Measurements from ENCODE around the gene C16orf46.
"Not testable (repeated sequence)": the region's sequence is repeated elsewhere in the genome, so short reads cannot be mapped to it uniquely, and the experiment has no call there.

The C16orf46 gene

GRCh38 chr16:81077076-81077940 is at the start of gene C16orf46:
TSS of gene C16orf46 (minus strand) at chr16:81077238. CDS start at chr16:81063955, 13,283 bp downstream.
- peak; percentile 91 for DNase-seq

DNA sequence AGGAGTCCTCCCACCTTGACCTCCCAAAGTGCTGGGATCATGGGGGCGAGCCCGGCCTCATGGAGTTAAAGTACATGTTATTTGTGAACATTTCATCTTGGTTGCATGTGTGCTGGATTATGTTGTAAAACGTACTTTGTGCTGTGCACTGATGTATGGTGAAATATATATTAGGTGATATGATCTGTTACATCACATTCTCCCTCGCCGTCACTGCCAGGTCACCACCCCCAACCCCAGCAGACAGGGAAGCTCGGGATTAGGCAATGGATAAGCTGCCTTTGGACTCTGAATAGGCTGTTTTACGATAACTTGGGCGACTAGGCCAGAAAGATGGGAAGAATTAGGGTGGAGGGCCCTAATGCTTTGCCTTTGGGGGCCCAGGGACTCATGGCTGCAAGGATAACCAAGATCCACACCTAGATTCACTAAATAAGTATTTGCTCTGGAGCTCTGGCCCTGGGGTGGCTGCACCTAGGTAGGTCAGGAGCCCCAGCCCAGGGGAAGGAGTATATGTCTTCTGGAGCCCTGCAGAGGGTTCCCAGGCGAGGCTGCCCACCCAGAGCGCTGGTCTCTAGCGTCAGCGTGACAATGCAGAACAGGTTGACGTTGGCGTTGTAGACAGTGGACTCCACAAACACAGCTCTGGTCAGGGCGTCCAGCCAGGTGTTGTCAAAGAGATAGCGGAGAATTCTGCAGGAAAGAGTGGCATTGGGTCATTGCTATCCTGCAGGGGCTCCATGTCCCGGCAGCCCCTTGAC is 46.2 kb upstream of the C16orf46 start:
- no peak for DNase-seq

- no peak for DNase-seq
Measured at GRCh38 chr16:81121474-81121990, 44.5 kb upstream of the C16orf46 start.

GRCh38 chr16:81117436-81117835 is 40.4 kb upstream of the C16orf46 start:
- no peak for DNase-seq

DNA sequence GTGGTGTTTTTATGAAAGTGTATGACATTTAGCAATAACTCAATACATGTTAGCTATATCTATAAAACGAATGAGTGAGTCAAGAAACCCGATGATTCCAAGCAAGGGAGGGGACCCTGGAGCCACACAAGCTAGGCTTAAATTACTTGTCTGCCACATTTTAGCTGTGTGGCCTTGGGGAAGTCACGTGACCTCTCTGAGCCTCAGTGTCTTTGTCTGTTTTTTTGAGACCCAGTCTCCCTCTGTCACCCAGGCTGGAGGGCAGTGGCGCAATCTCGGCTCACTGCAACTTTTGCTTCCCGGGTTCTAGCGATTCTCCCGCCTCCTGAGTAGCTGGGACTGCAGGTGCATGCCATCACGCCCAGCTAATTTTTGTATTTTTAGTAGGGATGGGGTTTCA is 39.2 kb upstream of the C16orf46 start:
- no peak for DNase-seq

DNA sequence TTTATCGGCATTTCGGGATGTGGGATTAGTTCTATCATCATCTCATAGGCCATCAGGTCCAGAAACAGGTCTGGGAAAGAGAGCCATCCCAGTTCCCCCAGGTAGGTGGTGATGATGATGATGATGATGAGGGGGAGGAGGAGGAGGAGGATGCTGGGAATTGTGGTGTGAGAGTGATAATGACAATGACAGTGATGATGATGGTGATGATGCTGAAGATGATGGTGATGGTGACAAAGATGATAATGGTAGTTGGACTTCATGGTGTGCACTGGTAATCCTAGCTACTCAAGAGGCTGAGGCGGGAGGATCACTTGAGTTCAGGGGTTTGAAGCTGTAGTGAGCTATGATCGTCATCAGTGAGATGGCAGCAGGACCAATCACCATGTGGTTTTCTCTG is 35.4 kb upstream of the C16orf46 start:
- no peak for DNase-seq

DNA sequence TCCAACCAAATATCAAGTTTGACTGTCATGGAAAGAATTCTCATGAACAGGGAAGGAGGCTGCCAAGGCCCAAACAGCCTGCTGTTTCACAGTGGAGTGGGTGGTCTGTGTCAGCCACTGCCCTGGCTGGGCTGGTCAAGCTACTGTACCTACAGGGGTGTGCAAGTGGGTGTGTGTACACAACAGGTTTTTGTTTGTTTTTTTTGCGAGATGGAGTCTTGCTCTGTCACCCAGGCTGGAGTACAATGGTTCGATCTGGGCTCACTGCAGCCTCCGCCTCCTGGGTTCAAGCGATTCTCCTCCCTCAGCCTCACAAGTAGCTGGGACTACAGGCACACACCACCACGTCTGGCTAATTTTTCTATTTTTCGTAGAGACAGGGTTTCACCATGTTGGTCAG is 32.2 kb upstream of the C16orf46 start:
- DNase-seq, result not testable (repeated sequence)

DNA sequence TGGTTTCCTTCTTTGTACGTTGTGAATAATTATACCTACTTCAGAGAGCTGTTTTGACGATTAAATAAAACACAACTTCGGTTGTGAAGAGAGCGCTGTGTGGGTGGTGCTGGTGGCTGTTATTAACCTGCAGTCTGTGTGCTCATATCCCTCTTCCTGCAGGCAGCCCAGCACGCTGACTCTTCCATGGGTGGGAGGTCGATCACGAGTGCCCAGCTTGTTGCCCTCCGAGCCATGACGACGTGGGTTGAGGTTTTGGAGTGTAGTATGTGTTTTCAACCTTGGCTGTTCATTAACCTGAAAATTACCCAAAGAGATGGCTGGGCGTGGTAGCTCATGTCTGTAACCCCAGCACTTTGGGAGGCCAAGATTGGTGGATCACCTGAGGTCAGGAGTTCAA is 30.5 kb upstream of the C16orf46 start:
- no peak for DNase-seq

GRCh38 chr16:81106826-81107503 is 29.9 kb upstream of the C16orf46 start:
- no peak for DNase-seq

- DNase-seq, result no peak
Measured at GRCh38 chr16:81105946-81106345, 28.9 kb upstream of the C16orf46 start.

GRCh38 chr16:81101702-81102101 is 24.7 kb upstream of the C16orf46 start:
- DNase-seq, result no peak

- no peak for DNase-seq
Measured at GRCh38 chr16:81099958-81100357, 22.9 kb upstream of the C16orf46 start.

- no peak for DNase-seq
Measured at GRCh38 chr16:81097230-81097629, 20.2 kb upstream of the C16orf46 start.

GRCh38 chr16:81096715-81097208 is 19.7 kb upstream of the C16orf46 start:
- DNase-seq, result no peak

DNA sequence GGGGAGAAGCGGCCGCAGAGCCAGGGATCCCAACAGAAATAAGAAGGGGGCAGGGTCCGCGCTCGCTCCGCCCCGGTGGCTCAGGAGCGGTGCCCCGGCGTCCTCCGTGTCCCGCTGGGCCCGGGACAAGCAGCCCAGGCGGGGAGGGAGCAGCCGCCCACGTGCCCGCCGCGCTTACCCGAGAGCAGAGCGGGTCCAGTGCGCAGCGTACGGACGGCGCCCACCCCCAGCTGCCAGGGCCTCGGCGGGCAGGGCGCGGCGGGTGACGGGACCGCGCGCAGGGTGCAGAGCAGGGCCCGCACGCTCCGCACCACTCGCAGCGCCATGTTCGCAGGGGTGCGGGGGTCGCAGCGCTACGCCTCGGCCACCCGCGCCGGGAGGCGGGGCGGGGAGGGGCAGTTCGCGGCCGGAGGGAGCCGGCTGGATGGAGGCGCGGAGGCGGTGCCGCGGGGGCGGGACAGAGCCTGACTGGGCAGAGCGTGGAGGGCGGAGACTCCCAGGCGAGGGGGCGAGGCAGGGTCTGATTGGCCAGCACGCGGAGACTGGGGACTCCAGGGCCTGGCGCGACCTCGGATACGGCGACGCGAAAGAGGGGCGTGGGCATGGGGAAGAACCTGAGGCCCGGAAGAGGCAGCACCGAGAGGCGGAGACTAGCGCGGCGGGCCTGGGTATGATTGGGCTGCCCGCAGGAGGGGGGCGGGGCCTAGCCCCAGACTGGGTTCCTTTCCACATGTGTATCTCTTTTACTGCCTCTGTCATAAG is 19.1 kb upstream of the C16orf46 start, which contains the start of gene GCSH:
Gene GCSH, minus strand, starts transcription at position 443 of the 762 bp plus-strand sequence. Its CDS starts 117 bp downstream, at position 326.
- DNase-seq, result peak; percentile 98

DNA sequence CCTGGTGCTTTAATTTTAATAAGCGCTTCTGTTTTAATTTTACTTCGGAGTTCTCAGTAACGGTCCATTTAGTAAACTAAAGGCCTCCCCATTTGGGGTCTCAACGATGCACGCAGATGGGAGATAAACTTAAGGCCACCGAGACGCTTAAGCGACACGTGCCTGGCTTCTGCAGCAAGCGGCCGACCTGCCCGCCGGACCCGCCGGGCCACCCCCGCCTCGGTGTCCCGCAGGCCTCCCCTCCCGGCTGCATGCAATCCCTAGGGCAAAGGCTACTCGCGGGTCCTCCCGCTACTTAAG is 18.6 kb upstream of the C16orf46 start:
- no peak for DNase-seq

GRCh38 chr16:81094771-81095251 is 17.8 kb upstream of the C16orf46 start:
- DNase-seq, result no peak

DNA sequence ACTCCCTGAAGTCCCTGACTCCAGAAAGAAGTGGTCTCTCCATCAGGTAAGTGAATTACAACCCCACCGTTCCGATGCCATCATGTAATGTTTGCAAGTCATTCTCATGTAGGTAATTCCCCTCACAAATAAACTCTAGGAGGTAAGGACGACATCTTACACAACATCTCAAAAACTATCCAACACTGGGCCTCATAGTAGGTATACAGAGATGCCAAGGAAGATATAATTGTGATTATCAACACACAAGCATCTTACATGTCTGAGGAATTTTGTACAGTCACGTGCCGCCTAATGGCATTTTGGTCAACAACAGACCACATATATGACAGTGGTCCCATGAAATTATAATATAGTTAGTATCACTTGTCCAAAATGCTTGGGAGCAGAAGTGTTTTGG is 11.8 kb upstream of the C16orf46 start:
- no peak for DNase-seq

DNA sequence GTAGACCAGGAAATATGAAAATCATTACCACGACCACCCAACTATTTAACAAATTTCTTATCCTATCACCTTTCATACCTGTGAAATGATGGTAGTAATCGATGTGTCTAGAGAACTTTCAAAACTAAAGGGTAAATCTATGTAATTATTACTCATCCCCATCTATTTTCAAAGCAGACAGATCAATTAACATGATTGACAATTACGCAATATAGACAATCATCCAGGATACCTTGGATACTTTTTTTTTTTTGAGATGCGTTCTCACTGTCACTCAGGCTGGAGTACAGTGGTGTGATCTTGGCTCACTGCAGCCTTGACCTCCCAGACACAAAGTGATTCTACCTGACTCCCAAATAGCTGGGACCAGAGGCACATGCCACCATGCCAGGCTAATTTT is 4.0 kb upstream of the C16orf46 start:
- no peak for DNase-seq

DNA sequence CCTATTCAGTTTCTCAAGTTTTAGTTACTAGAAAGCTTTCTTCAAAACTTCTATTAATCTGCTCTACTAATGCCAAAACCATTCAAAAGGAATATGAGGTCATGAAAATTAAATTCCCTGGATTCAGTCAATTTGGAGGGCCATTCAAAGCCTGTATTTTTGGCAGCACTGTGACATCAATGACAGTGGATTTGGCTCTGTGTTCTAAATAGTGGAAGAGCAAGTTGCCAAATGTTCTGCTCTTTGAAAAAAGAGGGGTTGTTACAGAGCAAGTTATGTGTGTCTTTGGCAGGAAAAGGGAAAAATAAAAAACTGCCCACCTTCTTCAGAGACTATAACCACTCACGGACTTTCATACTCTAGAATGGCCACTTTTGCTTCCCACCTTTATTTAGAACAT is 3.2 kb upstream of the C16orf46 start:
- DNase-seq, result no peak

GRCh38 chr16:81076566-81077075 is 417 bp downstream of the C16orf46 start:
- peak; percentile 89 for DNase-seq

Data from NCI-H1436 (cell line).